NCI-H1436 (cell line): Measurements from ENCODE around the gene ARMC3.
A peak's percentile ranks its signal among the peaks of the same experiment; 100 is the strongest.
"Not testable (repeated sequence)": the region's sequence is repeated elsewhere in the genome, so short reads cannot be mapped to it uniquely, and the experiment has no call there.

Experiments
- DNase-seq: peaks from one replicate; lab custom pipeline; 2025; lab: John Stamatoyannopoulos, UW

Gene ARMC3

GRCh38 chr10:23047201-23048050 is 119.6 kb downstream of the ARMC3 start:
- no peak for DNase-seq

GRCh38 chr10:23048191-23048590 is 120.3 kb downstream of the ARMC3 start:
- DNase-seq, result no peak

- DNase-seq, result no peak
Measured at GRCh38 chr10:23051278-23051677, 123.4 kb downstream of the ARMC3 start.

- DNase-seq, result no peak
Measured at GRCh38 chr10:23051855-23052331, 124.0 kb downstream of the ARMC3 start.

- no peak for DNase-seq
Measured at GRCh38 chr10:23053036-23053435, 125.2 kb downstream of the ARMC3 start.

- no peak for DNase-seq
Measured at GRCh38 chr10:23055424-23056185, 127.8 kb downstream of the ARMC3 start.

- DNase-seq, result no peak
Measured at GRCh38 chr10:23056186-23056579, 128.3 kb downstream of the ARMC3 start.

GRCh38 chr10:23058366-23058765 is 130.5 kb downstream of the ARMC3 start:
- no peak for DNase-seq

- DNase-seq, result no peak
Measured at GRCh38 chr10:23060918-23061317, 133.1 kb downstream of the ARMC3 start.

- DNase-seq, result no peak
Measured at GRCh38 chr10:23063045-23063972, 135.5 kb downstream of the ARMC3 start.

GRCh38 chr10:23063973-23064812 is 136.3 kb downstream of the ARMC3 start:
- no peak for DNase-seq

GRCh38 chr10:23064813-23065114 is 136.9 kb downstream of the ARMC3 start:
- DNase-seq, result not testable (repeated sequence)

GRCh38 chr10:23065181-23065948 is 137.5 kb downstream of the ARMC3 start:
- DNase-seq, result no peak

GRCh38 chr10:23067337-23067736 is 139.5 kb downstream of the ARMC3 start:
- no peak for DNase-seq

GRCh38 chr10:23067939-23068775 is 140.3 kb downstream of the ARMC3 start:
- DNase-seq, result peak; percentile 68

GRCh38 chr10:23069019-23069815 is 141.4 kb downstream of the ARMC3 start:
- DNase-seq, result no peak

GRCh38 chr10:23070092-23070912 is 142.4 kb downstream of the ARMC3 start:
- DNase-seq, result not testable (repeated sequence)

GRCh38 chr10:23070913-23071218 is 143.0 kb downstream of the ARMC3 start:
- DNase-seq, result peak; percentile 86
